A673 (cell line): Measurements from ENCODE around the gene RAD23A.

ENCODE experiments used
- CTCF ChIP-seq: fragments of 300-800, 200-600 bp; sonication (generic); conservative IDR thresholded peaks from 2 replicates; pipeline ENCODE4 v1.5.1; 2017; ENCODE audit warnings: low read depth, mild to moderate bottlenecking, antibody characterized with exemption, low read length, moderate library complexity, mixed read lengths
- EZH2 ChIP-seq: fragments of 200-600 bp; sonication (generic); IDR thresholded peaks from 2 replicates; pipeline ENCODE4 v1.6.1; 2017; ENCODE audit warnings: borderline replicate concordance, low read depth, mild to moderate bottlenecking, mixed read lengths, antibody characterized with exemption, low read length; ENCODE audit not compliant: poor library complexity, severe bottlenecking

GRCh38 chr19:12992729-12993128 is 47.1 kb downstream of the RAD23A start:
- no peak for TF ChIP-seq EZH2
- TF ChIP-seq CTCF = no peak
